GM12875 (cell line): ENCODE data around the gene ATP6V0B.

Source experiments
- H3K4me3 ChIP-seq: one replicate; pipeline ENCODE4 v1.5.1; 2011; ENCODE audit warnings: low read depth, low read length, control low read depth
- CTCF ChIP-seq: IDR thresholded peaks from 2 replicates; pipeline ENCODE4 v1.5.1; 2011; ENCODE audit warnings: low read depth, mild to moderate bottlenecking, control low read depth, inconsistent platforms, low read length, moderate library complexity, borderline replicate concordance; ENCODE audit not compliant: insufficient read depth

ATP6V0B gene

GRCh38 chr1:44016890-44017400 is 42.2 kb downstream of the ATP6V0B start:
- no peak for TF ChIP-seq CTCF
- no peak overlapping the region for H3K4me3 ChIP-seq

GRCh38 chr1:44019466-44019948 is 44.7 kb downstream of the ATP6V0B start:
- no peak overlapping the region for H3K4me3 ChIP-seq
- TF ChIP-seq CTCF, result no peak

- TF ChIP-seq CTCF, result no peak
Observed at GRCh38 chr1:44020464-44020863, 45.7 kb downstream of the ATP6V0B start.

GRCh38 chr1:44021156-44021555 is 46.4 kb downstream of the ATP6V0B start:
- no peak for TF ChIP-seq CTCF

More at GRCh38 chr1:44020464-44020863, 45.7 kb downstream of the ATP6V0B start:
- no peak overlapping the region for H3K4me3 ChIP-seq

GRCh38 chr1:44021581-44022321 is 47.0 kb downstream of the ATP6V0B start:
- TF ChIP-seq CTCF, result 0 out of 2 replicates have a peak, but pooled peaks have one; percentile 16
- H3K4me3 ChIP-seq, result no peak overlapping the region

More at GRCh38 chr1:44021156-44021555, 46.4 kb downstream of the ATP6V0B start:
- no peak overlapping the region for H3K4me3 ChIP-seq

GRCh38 chr1:44024031-44024902 is 49.5 kb downstream of the ATP6V0B start:
- H3K4me3 ChIP-seq, result no peak overlapping the region
- no peak for TF ChIP-seq CTCF
